ENCODE results near the gene MUC15.

- no peak for TF ChIP-seq CTCF (IDR thresholded peaks at IDR 0.05)
- TF ChIP-seq POLR2A (IDR thresholded peaks at IDR 0.05) = no peak
These were observed 12.8 kb upstream of the MUC15 start for GRCh38 chr11:26584818-26585217.

Data from thyroid gland (tissue), 4 donors.